HG03439 (cell line): ENCODE measurements around the gene OR10S1.
"Not testable (repeated sequence)": the region's sequence is repeated elsewhere in the genome, so short reads cannot be mapped to it uniquely, and the experiment has no call there.

Source experiments
- ATAC-seq: cut with Tn5 transposase; IDR thresholded peaks from one replicate; pipeline ENCODE4 v1.9.1; 2021; ENCODE audit warnings: mild to moderate bottlenecking, moderate library complexity; ENCODE audit not compliant: unreplicated experiment

The OR10S1 gene

GRCh38 chr11:123977731-123978347, at the start of gene OR10S1:
Gene OR10S1 (minus strand): TSS chr11:123977781. CDS start chr11:123977664, 117 bp downstream.
- no peak for ATAC-seq

DNA sequence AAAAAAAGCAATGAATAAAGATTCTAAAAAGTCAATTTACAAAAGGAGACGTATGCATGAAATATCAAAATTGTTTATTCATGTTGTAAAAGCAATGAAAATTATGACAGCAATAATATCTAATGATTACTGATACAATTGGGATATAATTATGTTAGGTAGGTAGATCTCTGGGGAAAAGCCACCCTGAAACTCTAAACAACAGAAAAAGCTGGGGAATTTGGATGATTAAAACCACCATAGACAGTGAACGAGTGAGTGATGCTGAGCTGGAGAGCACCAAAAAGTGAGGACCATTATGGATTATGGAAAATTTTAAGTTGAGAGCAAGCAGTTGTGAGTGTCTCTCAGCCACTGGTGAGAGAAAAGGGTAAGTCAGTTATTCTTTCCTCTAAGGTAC, 48.9 kb upstream of the OR10S1 start, which contains the start of gene OR10G8:
TSS of gene OR10G8 (plus strand) at position 301 of the 400 bp plus-strand sequence. CDS start 2,825 bp downstream, outside the sequence.
- ATAC-seq: no peak

DNA sequence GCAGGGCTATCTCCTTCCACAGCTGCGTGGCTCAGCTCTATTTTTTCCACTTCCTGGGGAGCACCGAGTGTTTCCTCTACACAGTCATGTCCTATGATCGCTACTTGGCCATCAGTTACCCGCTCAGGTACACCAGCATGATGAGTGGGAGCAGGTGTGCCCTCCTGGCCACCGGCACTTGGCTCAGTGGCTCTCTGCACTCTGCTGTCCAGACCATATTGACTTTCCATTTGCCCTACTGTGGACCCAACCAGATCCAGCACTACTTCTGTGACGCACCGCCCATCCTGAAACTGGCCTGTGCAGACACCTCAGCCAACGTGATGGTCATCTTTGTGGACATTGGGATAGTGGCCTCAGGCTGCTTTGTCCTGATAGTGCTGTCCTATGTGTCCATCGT, 38.3 kb upstream of the OR10S1 start:
- ATAC-seq: not testable (repeated sequence)

DNA sequence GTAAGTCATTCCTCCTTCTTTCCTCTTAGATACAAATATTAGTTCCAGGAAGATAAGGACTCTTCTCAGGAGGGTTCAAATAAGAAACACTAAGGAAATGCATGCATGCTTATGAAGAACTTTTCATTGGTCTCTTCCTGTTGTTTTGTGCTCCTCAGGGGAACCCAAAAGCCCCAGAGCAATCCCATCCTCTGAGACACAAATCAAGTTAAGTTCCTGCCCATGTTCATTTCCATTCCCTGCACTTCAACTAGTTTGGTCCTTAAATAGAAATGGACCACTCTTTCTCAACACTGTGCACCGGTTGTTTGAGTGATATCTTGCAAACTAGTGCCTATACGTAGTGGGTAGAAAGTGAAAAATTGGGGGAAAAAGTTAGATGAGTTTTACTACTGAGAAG, 35.1 kb upstream of the OR10S1 start, which contains the start of gene OR10G4:
TSS of gene OR10G4 (plus strand) at position 301 of the 400 bp plus-strand sequence. CDS start 2,578 bp downstream, outside the sequence.
- no peak for ATAC-seq

DNA sequence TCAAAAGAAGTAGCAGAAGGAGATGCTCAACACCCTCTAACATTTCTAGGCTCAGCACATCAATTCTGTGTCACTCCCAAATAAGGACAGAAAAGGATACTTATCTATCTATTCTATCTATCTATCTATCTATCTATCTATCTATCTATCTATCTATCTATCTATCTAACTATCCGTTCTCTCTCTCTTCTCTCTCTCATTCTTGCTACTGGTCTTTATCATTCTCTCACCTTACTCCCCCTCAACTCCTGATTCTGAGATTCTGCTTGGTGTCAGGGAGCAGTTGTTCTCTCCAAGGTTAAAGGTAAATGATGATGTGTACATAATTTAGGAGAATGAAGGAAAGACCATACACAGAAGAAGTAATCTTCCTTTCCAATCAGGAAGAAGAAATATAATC, 17.5 kb upstream of the OR10S1 start, which contains the start of gene OR10G6:
TSS of gene OR10G6 (minus strand) at position 43 of the 400 bp plus-strand sequence. CDS start at position 43, 0 bp downstream.
- no peak for ATAC-seq

GRCh38 chr11:123979311-123979710, 1.7 kb upstream of the OR10S1 start:
- ATAC-seq: no peak

- no peak for ATAC-seq
These were observed 616 bp downstream of the OR10S1 start for GRCh38 chr11:123976770-123977560.

DNA sequence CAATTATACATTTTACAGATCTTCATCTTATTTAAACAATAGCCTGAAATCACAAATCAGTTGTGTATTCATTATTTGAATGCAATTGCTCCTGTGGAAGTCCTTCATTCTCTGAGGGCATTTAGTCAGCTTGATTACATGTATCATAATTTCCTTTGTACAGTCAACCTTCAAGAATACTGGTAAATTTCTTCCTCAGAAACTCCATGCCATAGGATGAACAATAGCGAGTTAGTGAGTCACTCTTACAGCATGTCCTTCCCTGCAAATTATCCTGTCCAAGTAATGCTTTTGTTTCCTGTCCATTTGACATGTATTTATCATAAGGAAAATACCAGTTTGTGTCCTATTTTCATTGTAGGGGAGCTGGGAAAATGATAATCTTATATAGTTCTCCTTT, 3.8 kb downstream of the OR10S1 start:
- no peak for ATAC-seq

DNA sequence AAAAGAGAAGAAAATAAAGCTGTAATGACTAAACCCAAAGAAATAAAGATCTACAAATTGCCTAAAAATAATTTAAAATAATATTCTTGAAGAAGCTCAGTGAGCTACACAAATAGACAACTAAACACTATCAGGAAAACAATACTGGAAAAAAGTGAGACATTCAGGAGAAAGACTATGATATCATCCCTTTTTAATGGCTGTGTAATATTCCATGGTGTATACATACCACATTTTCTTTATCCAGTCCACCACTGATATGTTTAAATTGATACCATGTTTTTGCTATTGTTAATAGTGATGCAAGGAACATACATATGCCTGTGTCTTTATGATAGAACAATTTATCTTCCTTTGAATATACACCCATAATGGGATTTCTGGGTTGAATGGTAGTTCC, 20.8 kb downstream of the OR10S1 start:
- ATAC-seq: no peak

DNA sequence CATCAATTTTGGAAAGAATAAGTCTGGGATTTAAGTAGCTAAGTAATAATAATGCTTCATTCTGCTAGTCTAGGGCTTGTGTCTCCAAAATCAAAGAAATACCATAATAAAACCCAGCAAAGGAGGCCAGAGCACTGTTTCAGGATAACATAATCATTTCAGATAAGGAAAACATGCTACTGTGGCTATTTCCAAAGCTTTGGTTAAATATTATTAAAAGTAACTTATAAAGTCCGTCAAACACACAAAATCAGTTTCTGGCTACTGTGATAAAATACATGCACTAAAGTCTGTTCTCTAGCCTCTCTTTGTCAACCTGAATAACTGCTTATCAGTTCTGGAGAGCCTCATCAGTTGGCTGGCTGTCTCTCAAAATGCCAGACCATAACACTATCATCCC, 32.4 kb downstream of the OR10S1 start:
- no peak for ATAC-seq

DNA sequence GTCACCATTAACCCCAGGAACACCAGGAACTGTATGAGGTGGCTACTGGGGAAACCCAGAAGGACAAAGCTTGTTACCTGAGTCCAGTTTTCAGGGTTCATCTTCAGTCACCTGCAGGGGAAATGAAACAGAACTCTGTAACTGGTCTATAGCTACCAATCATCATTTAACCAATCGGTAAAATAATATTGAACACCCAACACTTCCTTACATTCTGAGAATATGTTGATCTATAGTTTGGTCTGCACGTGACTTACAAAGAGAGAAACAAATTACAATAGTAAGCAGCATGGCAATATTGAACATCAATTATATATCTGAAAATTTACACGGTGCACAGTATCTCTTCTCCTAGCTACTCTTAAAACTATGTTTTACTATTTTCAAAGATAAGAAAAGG, 33.8 kb downstream of the OR10S1 start, which contains the start of gene OR6T1:
TSS of gene OR6T1 (minus strand) at position 101 of the 400 bp plus-strand sequence. CDS start at position 101, 0 bp downstream.
- no peak for ATAC-seq

DNA sequence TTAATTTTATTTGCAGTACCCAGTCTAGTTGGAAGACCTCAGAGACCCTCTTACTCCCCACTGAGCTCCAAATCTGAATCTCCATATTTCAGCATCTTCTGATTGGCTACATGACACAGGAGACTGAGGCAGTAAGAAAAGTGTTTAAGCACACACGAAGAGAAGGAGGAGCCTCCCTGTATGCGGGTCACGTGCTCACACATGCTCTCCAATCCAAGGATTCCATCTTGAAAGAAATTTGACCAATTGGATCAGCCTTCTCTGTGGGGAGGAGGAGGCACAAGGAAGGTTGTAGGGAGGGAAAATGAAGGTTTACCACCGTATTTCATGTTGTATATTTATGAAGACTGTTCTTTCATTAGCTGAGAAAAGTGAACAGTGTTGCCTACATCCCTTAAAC, 35.2 kb downstream of the OR10S1 start:
- ATAC-seq: no peak

DNA sequence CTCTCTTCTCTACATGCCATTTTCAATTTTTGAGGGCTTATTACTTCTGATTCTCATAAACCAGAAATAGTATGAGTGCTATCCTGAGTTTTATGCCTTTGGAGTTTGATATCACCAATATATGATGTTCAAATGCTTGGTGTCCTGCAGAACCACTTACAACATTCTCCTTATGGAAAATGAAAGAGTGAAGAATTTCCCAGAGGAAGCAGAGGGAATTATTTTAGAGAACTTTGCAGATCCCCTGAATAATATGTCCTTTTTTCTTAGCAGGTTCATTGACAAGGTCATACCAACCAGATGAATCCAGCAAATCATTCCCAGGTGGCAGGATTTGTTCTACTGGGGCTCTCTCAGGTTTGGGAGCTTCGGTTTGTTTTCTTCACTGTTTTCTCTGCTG, 38.3 kb downstream of the OR10S1 start, which contains the start of gene OR4D5:
TSS of gene OR4D5 (plus strand) at position 301 of the 400 bp plus-strand sequence. CDS start at position 301, 0 bp downstream.
- no peak for ATAC-seq
